ENCODE data around the gene ACADVL. TPM values are rescaled to one million over a fixed set of nuclear protein-coding genes. Genes with fewer than 3 reads are reported as not detected.

Gene ACADVL
- total and polyA plus RNA-seq, 8 donors, result 285 to 654 (median 381) TPM

DNA sequence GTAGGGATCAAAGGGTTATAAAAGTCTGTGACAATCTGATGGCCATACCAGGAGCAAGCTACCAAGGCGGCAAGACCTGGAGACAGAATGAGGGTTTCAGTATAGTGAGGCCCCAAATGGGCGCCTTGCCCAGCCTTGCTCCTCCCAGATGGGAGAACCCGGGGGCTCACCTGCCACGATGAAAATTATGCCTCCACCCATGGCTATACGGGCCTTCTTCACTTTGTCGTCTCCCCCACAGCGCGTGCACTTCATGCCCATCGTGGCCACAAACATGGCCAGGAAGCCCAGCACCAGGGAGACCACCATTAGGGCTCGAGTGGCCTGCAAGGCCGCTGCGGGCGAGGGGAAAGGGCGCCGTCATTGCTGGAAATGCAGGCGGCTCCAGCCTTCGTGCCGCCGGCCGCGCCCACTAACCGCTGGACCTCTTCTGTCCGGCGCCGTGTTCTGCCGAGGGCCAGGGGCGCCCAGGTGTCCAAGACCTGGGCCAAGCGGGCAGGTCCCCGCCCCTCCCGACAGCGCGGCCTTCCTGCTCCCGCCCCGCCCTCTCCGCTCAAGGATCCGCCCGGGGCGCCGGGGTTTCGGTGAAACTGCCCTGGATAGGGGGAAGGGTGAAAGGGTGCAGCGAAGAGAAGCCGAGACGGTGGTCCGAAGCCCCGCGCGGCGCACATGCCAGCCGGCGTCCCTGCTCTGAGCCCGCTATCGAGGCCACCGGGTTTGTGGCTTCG, 41.1 kb downstream of the ACADVL start:
- intact Hi-C loops (cut with DNase I), result no loop called here
- peaks cover 3 to 46% of the 10 kb centered on the region in 2 donors for H3K4me1 ChIP-seq
- H3K27me3 ChIP-seq, result peaks cover 10 to 55% of the 10 kb centered on the region in 2 donors
- TF ChIP-seq, protein P1, sequence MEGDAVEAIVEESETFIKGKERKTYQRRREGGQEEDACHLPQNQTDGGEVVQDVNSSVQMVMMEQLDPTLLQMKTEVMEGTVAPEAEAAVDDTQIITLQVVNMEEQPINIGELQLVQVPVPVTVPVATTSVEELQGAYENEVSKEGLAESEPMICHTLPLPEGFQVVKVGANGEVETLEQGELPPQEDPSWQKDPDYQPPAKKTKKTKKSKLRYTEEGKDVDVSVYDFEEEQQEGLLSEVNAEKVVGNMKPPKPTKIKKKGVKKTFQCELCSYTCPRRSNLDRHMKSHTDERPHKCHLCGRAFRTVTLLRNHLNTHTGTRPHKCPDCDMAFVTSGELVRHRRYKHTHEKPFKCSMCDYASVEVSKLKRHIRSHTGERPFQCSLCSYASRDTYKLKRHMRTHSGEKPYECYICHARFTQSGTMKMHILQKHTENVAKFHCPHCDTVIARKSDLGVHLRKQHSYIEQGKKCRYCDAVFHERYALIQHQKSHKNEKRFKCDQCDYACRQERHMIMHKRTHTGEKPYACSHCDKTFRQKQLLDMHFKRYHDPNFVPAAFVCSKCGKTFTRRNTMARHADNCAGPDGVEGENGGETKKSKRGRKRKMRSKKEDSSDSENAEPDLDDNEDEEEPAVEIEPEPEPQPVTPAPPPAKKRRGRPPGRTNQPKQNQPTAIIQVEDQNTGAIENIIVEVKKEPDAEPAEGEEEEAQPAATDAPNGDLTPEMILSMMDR (IDR thresholded peaks at IDR 0.05), result no peak
- ATAC-seq (peak; percentile 68), DNase-seq (peak in 3 of 4 donors; percentile 67 to 93 (median 83))
- peaks cover 0 to 46% of the 10 kb centered on the region in 2 donors for H3K36me3 ChIP-seq
- peak overlapping the region; percentile 56 to 59 for H3K4me3 ChIP-seq
- H3K9me3 ChIP-seq, result no peaks in the 10 kb centered on the region
- H3K27ac ChIP-seq, result peak overlapping the region; percentile 86 to 88

- H3K36me3 ChIP-seq, result peaks cover 0 to 38% of the 10 kb centered on the region in 2 donors
- H3K27me3 ChIP-seq, result peaks cover 10 to 58% of the 10 kb centered on the region in 2 donors
- H3K27ac ChIP-seq, result peak overlapping the region; percentile 86 to 88
- H3K9me3 ChIP-seq, result no peaks in the 10 kb centered on the region
- ATAC-seq (peak; percentile 2), DNase-seq (peak in 1 of 4 donors; percentile 82)
- H3K4me3 ChIP-seq, result peak overlapping the region; percentile 56 to 59
- TF ChIP-seq, protein P1 (IDR thresholded peaks at IDR 0.05), result no peak
- intact Hi-C loops (cut with DNase I), result no loop called here
- peaks cover 3 to 46% of the 10 kb centered on the region in 2 donors for H3K4me1 ChIP-seq
Observed at GRCh38 chr17:7261379-7262191, 41.8 kb downstream of the ACADVL start.

DNA sequence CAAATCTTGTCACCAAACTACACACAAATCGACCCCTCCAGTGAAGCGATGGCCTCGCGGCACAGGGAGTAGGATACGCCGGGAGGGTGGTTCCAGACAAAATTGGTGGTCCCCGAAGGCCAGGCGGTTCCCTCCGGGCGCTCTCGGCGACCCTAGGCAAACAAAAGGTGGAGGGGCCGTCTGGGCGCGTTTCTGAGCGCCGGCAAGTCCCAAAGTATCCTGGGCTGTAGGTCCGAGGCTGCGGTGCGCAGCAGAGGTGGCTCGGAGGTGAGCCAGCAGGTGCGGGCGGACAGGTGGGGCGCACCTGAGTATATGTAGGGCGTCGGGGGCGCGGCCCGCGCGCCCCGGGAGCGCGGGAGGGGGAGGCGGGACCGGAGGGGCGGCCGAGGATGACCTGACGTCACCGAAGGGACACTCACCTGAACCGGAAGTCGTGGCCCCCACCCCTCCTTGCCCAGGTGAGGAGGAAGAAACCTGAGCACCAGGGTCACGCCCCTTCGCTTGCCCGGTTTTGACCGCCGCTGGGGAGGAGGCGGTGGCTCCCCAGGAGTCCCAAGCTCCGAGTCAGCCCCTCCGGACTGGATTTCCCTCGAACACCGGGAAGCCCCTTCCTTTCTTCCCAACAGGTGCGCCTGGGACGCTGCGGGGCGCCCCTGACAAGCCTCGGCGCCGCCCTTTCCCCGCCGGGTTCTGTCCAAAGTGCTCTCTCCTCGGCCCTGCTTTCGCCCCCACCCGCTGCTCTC, 42.6 kb downstream of the ACADVL start, which contains the start of gene CLDN7:
Gene CLDN7, minus strand, starts transcription at position 287 of the 743 bp plus-strand sequence. CDS start 435 bp downstream, outside the sequence.
- TF ChIP-seq, protein P1 (IDR thresholded peaks at IDR 0.05), result no peak
- intact Hi-C loops (cut with DNase I), result no loop called here
- ATAC-seq, result peak; percentile 79
- Histone ChIP-seq H3K27ac (peak within 1 kb of the TSS; percentile 86 to 88), H3K4me1 (peaks cover 3 to 46% of the 10 kb centered on the region in 2 donors), H3K9me3 (no peaks in the 10 kb centered on the region), H3K4me3 (peak within 1 kb of the TSS; percentile 56 to 59), H3K36me3 (peaks cover 0 to 30% of the 10 kb centered on the region in 2 donors), H3K27me3 (peaks cover 10 to 58% of the 10 kb centered on the region in 2 donors)
- peak in 3 of 4 donors; percentile 89 to 93 (median 90) for DNase-seq

DNA sequence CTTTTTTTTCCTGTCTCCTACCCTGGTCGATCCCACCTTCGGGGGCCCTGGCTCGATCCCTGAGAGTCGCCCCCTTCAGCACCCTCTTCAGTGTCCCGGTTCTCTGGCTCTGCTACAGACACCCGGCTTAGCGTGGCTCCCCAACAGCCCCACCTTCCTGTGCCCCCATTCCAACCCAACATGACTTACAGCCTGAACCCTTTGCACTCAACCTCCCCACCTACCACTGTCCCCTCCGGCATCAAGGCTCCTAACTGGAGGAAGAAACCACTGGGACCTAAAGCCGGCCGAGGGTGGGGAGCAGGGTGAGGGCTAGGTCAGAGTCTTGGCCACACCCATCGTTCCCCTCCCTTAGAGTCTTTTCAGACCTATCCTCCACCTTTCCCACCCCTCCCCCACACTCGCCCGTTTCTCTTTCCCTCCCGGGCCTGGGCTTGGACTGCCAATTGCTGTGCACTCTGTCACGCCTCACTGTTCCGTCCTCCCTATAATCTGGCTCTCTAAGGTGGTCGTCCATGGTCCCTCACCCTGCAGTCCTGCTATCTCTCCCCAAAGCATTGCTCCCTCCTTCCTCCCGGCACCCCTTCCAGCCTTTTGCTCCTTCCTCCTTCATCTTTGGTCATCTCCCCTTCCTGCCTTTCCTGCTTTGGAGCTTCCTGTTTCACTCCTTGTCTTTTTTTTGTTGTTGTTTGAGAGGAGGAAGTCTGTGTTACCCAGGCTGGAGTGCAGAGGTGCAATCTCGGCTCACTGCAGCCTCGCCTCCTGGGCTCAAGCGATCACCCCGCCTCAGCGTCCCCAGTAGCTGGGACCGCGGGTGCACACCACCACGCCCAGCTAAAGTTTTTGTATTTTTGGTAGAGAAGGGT, 43.4 kb downstream of the ACADVL start:
- TF ChIP-seq, protein P1 (IDR thresholded peaks at IDR 0.05), result no peak
- intact Hi-C loops (cut with DNase I), result no loop called here
- Histone ChIP-seq H3K4me1 (peaks cover 3 to 46% of the 10 kb centered on the region in 2 donors), H3K36me3 (peaks cover 0 to 23% of the 10 kb centered on the region in 2 donors), H3K27ac (peak overlapping the region; percentile 46 to 88), H3K9me3 (no peaks in the 10 kb centered on the region), H3K4me3 (peak overlapping the region; percentile 56 to 59), H3K27me3 (peaks cover 10 to 58% of the 10 kb centered on the region in 2 donors)
- DNase-seq (peak in 2 of 4 donors; percentile 60 to 81), ATAC-seq (peak; percentile 72)
